Neutrophil (primary cell): ENCODE data around the gene ASTN2.

Experiments
- H3K27ac ChIP-seq: fragments of 200-600 bp; sonication (generic); 2 replicates; pipeline ENCODE4 v1.5.1; 2016; ENCODE audit warnings: mild to moderate bottlenecking, moderate library complexity
- H3K27me3 ChIP-seq: fragments of 200-600 bp; sonication (generic); 2 replicates; pipeline ENCODE4 v1.6.0; 2016; ENCODE audit warnings: mild to moderate bottlenecking
- H3K36me3 ChIP-seq: fragments of 200-600 bp; sonication (generic); 2 replicates; pipeline ENCODE4 v1.5.1; 2017
- H3K4me1 ChIP-seq, 2 experiments: fragments of 200-600 bp in 1 of 2; sonication (generic) in 1 of 2; 1 replicate in 1 of 2; 2 replicates in 1 of 2; pipeline versions ENCODE4 v1.5.1 to v1.6.1; 2013 to 2016; ENCODE audit warnings: low read depth in 1 of 2, low read length in 1 of 2, mild to moderate bottlenecking in 1 of 2, moderate library complexity in 1 of 2; ENCODE audit not compliant: control insufficient read depth in 1 of 2, insufficient read depth in 1 of 2
- H3K4me3 ChIP-seq, 2 experiments: fragments of 200-600 bp in 1 of 2; sonication (generic) in 1 of 2; 1 replicate in 1 of 2; 2 replicates in 1 of 2; pipeline ENCODE4 v1.5.1; 2013 to 2016; ENCODE audit warnings: low read depth in 1 of 2, low read length in 1 of 2, mild to moderate bottlenecking in 1 of 2, moderate library complexity in 1 of 2
- H3K9me3 ChIP-seq: fragments of 200-600 bp; sonication (generic); 2 replicates; pipeline ENCODE4 v1.5.1; 2016
- TF ChIP-seq, protein P1 (sequence below): fragments of 200-600 bp; sonication (generic); IDR thresholded peaks from 2 replicates; pipeline ENCODE4 v1.5.1; 2016; ENCODE audit warnings: antibody characterized with exemption

Gene ASTN2

DNA sequence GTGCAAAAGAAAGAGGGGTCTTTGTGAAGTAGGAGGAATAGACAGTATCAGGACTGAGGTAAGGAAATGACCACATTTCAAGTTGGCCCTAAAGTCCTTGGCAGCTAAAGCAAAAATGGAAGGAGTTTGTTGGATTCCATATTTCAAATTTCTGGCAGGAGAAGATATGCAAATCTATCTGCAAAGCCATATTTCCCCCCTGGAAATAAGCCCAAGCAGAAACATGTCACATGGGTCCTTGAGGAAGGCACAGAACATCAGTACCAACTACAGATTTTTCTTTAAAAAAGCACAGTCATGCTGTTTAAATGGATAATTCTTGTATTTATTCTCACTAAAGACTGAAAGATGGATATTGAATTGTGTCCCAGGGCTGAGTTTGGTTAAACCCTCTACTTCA, 404.8 kb downstream of the ASTN2 start:
- H3K4me1 ChIP-seq, result no peaks in the 10 kb centered on the region
- TF ChIP-seq, protein P1, sequence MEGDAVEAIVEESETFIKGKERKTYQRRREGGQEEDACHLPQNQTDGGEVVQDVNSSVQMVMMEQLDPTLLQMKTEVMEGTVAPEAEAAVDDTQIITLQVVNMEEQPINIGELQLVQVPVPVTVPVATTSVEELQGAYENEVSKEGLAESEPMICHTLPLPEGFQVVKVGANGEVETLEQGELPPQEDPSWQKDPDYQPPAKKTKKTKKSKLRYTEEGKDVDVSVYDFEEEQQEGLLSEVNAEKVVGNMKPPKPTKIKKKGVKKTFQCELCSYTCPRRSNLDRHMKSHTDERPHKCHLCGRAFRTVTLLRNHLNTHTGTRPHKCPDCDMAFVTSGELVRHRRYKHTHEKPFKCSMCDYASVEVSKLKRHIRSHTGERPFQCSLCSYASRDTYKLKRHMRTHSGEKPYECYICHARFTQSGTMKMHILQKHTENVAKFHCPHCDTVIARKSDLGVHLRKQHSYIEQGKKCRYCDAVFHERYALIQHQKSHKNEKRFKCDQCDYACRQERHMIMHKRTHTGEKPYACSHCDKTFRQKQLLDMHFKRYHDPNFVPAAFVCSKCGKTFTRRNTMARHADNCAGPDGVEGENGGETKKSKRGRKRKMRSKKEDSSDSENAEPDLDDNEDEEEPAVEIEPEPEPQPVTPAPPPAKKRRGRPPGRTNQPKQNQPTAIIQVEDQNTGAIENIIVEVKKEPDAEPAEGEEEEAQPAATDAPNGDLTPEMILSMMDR, result no peak
- no peaks in the 10 kb centered on the region for H3K27me3 ChIP-seq
- H3K9me3 ChIP-seq, result no peaks in the 10 kb centered on the region
- H3K36me3 ChIP-seq, result no peaks in the 10 kb centered on the region
- no peak overlapping the region for H3K4me3 ChIP-seq
- H3K27ac ChIP-seq, result no peak overlapping the region

DNA sequence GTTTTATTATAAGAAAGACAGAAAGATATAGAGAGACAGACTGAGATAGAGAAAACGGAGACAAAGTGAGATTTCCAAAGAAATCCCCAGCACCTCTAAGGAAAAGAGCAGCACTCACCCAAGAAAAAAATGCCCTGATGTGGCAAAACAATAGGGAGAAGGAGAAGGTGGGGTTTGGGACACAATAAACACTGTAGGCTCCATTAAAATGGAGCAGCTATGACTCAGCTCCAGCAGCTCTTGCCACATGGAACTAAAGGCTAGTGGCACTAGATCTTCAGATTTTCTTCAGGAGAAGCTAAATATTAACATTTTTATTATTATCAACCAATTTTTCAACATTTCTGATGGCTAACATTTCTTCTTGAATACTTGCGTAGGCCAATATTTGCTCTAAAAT, 406.0 kb downstream of the ASTN2 start:
- Histone ChIP-seq H3K27ac (no peak overlapping the region), H3K9me3 (no peaks in the 10 kb centered on the region), H3K36me3 (no peaks in the 10 kb centered on the region), H3K4me1 (no peaks in the 10 kb centered on the region), H3K4me3 (no peak overlapping the region), H3K27me3 (no peaks in the 10 kb centered on the region)
- TF ChIP-seq, protein P1, result no peak

DNA sequence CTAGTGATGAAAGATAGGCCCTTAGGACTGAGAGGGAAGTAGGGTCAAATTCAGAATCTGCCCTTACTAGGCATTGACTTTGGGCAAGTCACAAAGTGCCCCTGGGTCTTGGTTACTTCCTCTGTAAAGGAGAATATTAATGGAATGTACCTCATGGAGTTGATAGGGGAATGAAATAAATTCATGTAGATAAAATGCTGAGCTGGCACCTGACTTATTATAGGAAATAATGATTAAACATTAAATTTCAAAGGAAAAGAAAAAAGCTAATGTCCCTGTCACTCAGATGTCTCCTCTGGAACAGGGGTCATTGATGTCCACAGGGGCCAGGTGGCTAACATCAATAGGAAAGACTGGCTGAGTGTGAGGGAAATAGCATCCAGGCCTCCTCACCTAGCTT, 406.4 kb downstream of the ASTN2 start:
- Histone ChIP-seq H3K4me3 (no peak overlapping the region), H3K27ac (no peak overlapping the region), H3K27me3 (no peaks in the 10 kb centered on the region), H3K36me3 (no peaks in the 10 kb centered on the region), H3K9me3 (no peaks in the 10 kb centered on the region), H3K4me1 (no peaks in the 10 kb centered on the region)
- TF ChIP-seq, protein P1, result no peak

DNA sequence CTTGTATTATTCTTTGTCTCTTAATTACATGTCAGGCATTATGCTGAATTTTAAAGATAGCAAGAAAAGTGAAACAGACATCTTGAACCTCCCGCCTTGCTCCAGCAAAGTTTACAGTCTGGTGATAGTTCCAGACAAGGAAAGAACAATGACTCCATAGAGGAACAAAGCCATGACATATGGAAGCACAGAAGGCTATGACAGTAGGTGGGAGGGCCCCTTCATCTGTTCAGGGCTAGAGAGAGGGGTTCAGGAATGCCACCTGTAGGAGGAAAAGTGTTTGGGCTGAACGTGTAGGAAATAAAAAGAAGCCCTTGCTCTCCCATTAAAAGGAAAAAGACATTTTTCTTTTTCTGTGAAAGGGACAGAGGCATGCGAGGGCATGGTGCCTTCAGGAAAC, 412.2 kb downstream of the ASTN2 start:
- no peaks in the 10 kb centered on the region for H3K27me3 ChIP-seq
- no peak overlapping the region for H3K27ac ChIP-seq
- no peaks in the 10 kb centered on the region for H3K36me3 ChIP-seq
- H3K4me1 ChIP-seq, result no peaks in the 10 kb centered on the region
- no peaks in the 10 kb centered on the region for H3K9me3 ChIP-seq
- no peak overlapping the region for H3K4me3 ChIP-seq
- TF ChIP-seq, protein P1, result no peak

DNA sequence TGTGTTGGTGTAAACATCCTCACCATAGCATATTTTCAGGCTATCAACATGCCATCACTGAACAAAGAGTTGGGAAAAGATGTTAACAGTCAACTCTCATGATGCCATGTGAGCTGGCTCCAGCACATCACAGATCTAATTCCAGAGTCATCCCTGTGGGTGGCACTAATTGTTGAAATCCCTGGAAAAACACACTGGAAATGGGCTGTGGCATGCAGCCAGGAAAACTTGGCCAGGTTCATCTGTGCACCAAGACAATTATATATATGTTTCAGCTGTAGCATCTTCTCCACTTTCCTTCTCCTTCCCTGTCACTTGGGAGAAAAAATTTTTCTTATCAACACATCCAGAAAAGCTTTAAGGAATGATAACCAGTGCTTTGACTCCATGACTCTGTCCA, 414.0 kb downstream of the ASTN2 start:
- TF ChIP-seq, protein P1, result no peak

DNA sequence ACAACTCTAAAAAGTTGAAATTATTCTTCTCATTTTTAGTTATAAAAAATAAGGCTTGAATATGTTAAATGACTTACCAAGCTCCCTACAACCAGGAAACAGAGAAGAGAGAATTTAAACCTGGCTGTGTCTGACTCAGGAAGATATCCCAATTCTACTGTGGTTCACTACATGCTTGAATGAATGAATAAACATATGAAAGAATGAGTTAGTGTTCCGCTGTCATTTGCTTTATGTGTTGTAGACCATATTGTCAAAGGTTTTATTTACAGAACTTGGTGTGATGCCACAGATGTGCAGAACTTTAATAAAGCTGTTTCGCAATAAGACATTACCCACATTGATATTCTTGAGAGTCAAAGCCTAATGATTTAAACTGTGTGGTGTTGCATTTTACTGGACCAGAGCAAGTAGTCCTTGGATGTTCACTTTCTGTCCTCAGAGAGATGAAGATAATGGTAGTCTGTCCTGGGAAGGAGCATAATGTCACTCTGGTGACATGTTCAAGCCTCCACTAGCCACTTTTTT, 414.6 kb downstream of the ASTN2 start:
- H3K4me1 ChIP-seq, result no peaks in the 10 kb centered on the region
- H3K4me3 ChIP-seq, result no peak overlapping the region
- TF ChIP-seq, protein P1, result no peak

More for the DNA sequence above, 414.0 kb downstream of the ASTN2 start:
- Histone ChIP-seq H3K27me3 (no peaks in the 10 kb centered on the region), H3K4me1 (no peaks in the 10 kb centered on the region), H3K4me3 (no peak overlapping the region), H3K36me3 (no peaks in the 10 kb centered on the region), H3K9me3 (no peaks in the 10 kb centered on the region), H3K27ac (no peak overlapping the region)

More for the DNA sequence above, 414.6 kb downstream of the ASTN2 start:
- no peaks in the 10 kb centered on the region for H3K9me3 ChIP-seq
- H3K27ac ChIP-seq, result no peak overlapping the region
- no peaks in the 10 kb centered on the region for H3K27me3 ChIP-seq
- H3K36me3 ChIP-seq, result no peaks in the 10 kb centered on the region
